GM19239 (cell line): Measurements from ENCODE around the gene DTNB.
A peak's percentile ranks its signal among the peaks of the same experiment; 100 is the strongest.
"Not testable (repeated sequence)": the region's sequence is repeated elsewhere in the genome, so short reads cannot be mapped to it uniquely, and the experiment has no call there.

Experiments used
- DNase-seq: peaks from one replicate; pipeline ENCODE4 v3.0.0; 2011; ENCODE audit warnings: low spot score; ENCODE audit not compliant: insufficient read length
- FAIRE-seq: peaks from 2 replicates; lab custom pipeline; 2011; peaks lifted over from hg19 to GRCh38; lab: Jason Lieb, UNC

DTNB gene

GRCh38 chr2:25441353-25441752, 232.0 kb downstream of the DTNB start:
- no peak for DNase-seq
- no peak for FAIRE-seq

DNA sequence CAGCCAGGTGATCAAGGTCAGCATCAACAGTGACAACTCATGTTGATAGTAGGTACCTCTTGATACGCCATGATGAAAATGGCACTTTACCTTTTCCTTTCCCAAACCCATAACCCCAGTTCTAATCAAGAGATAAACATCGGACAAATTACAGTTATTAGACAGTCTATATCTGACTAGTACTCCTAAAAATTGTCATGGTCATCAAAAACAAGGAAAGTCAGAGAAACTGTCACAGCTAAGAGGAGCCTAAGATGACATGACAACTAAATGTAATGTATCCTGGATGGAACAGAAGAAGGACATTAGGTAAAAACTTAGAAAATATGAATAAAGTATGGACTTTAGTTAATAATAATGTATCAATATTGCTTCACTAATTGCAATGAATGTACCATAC, 234.6 kb downstream of the DTNB start:
- no peak for DNase-seq
- FAIRE-seq, result peak; percentile 23

DNA sequence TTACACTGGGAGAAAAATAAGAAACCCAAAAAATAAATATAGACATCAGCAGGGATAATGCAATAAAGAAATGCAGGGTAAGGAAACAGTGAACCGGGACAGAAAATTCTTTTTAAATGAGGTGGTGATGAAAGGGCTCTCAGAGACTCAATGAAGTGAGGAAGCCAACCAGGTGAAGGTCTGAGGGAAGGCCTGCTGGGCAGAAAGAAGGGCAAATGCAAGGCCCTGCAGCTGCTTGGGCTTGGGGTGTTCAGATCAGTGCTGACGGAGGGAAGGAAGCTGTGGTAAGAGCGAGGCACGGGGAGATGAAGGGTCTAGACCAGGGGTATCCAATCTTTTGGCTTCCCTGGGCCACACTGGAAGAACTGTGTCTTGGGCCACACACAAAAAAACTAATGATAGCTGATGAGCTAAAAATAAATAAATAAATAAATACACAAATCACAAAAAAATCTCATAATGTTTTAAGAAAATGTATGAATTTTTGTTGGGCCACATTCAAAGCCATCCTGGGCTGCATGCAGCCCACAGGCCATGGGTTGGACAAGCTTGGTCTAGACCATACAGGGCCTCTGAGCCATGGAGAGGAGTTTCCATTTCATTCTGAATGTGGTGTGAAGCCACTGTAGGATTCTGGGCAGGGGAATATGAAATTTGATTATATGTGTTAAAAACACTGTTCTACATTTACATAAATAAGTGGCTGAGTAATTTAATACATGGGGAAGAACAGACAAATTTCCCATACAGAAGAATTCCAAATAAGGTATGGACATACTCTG, 235.3 kb downstream of the DTNB start:
- DNase-seq (no peak), FAIRE-seq (peak; percentile 79)

DNA sequence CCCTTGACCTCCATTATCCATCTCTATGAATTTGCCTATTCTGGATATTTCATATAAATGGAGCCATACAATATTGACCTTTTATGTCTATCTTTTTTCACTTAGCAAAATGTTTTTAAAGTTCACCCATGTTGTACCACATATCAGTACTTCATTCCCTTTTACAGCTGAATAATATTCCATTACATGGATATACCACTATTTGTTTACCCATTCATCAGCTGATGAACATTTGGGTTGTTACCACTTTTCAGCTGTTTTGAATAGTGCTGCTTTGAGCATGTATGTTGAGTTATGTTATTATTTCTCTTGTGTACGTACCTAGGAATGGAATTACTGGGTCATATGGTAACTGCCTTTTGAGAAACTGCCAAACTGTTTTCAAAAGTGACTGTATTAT, 238.0 kb downstream of the DTNB start:
- DNase-seq (no peak), FAIRE-seq (peak; percentile 28)

GRCh38 chr2:25431604-25432003, 241.8 kb downstream of the DTNB start:
- FAIRE-seq (peak; percentile 87), DNase-seq (no peak)

GRCh38 chr2:25430556-25430955, 242.8 kb downstream of the DTNB start:
- FAIRE-seq (no peak), DNase-seq (no peak)

DNA sequence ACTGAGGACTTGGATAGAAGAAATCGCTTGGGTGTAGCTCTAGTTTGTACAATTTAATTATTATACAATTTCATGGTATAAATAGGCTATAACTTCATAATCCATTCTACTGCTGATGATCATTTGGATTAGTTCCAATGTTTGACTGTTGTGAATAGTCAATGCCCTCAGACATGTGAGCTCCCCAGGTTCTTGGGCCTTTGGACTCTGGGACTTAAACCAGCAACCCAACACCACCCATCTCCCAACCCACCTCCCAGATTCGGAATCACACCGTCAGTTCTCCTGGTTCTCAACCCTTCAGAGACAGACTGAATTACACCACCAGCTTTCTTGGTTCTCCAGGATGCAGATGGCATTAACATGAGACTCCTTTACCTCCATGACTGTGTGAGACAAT, 247.1 kb downstream of the DTNB start:
- DNase-seq, result no peak
- no peak for FAIRE-seq

GRCh38 chr2:25424426-25425028, 248.8 kb downstream of the DTNB start:
- DNase-seq (no peak), FAIRE-seq (peak; percentile 79)

- DNase-seq (no peak), FAIRE-seq (no peak)
Observed at GRCh38 chr2:25421820-25422411, 251.5 kb downstream of the DTNB start.

GRCh38 chr2:25421289-25421688, 252.1 kb downstream of the DTNB start:
- DNase-seq (no peak), FAIRE-seq (no peak)

GRCh38 chr2:25420820-25421237, 252.5 kb downstream of the DTNB start:
- DNase-seq (no peak), FAIRE-seq (peak; percentile 100)

- FAIRE-seq, result peak; percentile 99
- no peak for DNase-seq
Observed at GRCh38 chr2:25419678-25420242, 253.6 kb downstream of the DTNB start.

- DNase-seq, result no peak
- no peak for FAIRE-seq
Observed at GRCh38 chr2:25418944-25419677, 254.3 kb downstream of the DTNB start.

DNA sequence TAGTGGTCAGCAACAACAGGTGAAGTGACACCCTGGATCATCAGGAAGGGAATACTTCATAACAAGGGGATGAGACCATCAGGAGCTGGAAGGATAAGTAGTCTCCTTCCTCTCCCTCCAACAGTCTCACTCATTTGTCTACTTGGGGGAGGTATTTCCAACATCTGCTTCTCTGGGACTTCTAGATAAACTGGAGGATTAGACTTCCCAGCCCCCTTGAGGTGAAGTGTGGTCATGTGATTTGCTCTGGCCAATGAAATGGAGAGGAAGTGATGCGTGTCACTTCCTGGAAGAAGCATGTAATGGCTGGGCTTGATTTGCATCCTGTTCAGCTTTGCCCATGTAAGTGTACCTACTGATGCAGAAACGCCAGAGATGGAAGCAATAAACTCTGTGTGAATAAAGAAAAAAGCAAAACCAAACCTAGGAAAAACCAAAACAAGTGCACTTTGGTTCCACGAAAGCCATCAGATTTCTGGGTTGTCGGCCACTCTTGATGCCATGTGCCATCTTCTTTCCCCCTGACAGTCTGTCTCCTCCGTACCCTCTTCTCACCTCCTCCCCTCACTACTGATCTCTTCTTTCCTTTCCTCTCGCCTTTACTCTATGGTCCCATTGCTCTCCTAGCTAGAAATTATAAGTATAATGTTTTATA, 255.5 kb downstream of the DTNB start:
- DNase-seq, result no peak
- peak; percentile 99 for FAIRE-seq

DNA sequence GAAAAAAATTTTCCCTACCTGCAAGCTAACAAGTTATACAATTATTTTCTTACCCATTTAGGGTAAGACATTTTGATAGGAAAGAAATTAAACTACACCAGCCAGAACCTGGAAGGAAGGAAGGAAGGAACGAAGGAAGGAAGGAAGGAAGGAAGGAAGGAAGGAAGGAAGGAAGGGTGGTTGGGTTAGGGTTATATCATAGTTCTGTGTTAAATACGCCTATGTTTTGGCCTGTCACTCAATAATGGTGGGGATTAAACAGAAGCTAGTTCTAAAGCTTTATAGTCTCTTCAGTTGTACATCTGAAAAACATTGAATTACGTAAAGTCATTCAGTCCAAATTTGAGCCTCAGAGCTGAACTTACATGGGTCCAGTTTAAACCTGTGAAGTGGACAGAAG, 256.7 kb downstream of the DTNB start:
- DNase-seq (no peak), FAIRE-seq (no peak)

- no peak for DNase-seq
- no peak for FAIRE-seq
Observed at GRCh38 chr2:25414781-25415180, 258.6 kb downstream of the DTNB start.

DNA sequence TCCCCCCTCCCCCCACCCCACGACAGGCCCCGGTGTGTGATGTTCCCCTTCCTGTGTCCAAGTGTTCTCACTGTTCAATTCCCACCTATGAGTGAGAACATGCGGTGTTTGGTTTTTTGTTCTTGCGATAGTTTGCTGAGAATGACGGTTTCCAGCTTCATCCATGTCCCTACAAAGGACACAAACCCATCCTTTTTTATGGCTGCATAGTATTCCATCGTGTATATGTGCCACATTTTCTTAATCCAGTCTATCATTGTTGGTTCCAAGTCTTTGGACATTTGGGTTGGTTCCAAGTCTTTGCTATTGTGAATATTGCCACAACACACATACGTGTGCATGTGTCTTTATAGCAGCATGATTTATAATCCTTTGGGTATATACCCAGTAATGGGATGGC, 260.0 kb downstream of the DTNB start:
- DNase-seq, FAIRE-seq: not testable (repeated sequence)

DNA sequence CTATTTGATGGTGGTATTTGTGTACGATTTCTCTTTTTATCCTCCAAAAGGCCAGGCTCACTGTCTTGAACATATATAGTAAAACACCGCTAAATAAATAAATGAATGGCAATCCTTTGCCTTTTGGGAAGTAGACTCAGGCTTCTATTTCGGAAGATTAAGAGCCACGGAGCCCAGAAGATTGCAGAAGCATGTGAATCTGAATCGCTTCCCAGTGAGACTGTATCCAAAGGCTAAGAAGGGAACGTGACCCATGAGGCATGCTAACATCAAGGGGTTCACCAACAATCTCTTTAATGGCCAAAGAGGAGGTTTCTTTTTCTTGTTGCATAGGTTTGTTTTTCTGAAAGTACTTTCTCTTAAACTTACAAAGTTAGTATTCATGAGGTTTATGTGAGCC, 261.6 kb downstream of the DTNB start:
- no peak for DNase-seq

GRCh38 chr2:25411281-25411680, 262.1 kb downstream of the DTNB start:
- peak; percentile 68 for FAIRE-seq

More for the DNA sequence above, 261.6 kb downstream of the DTNB start:
- FAIRE-seq, result peak; percentile 63

GRCh38 chr2:25410370-25410769, 263.0 kb downstream of the DTNB start:
- DNase-seq (no peak), FAIRE-seq (peak; percentile 94)

More at GRCh38 chr2:25411281-25411680, 262.1 kb downstream of the DTNB start:
- no peak for DNase-seq
